ELF-1 (cell line): ENCODE data around the gene MICALL2.
A peak's percentile ranks its signal among the peaks of the same experiment; 100 is the strongest.

ENCODE experiments used
- DNase-seq: peaks from one replicate; pipeline ENCODE4 v3.0.0-alpha.2; 2016; ENCODE audit warnings: low read depth, low spot score

Gene MICALL2

GRCh38 chr7:1458683-1459511, at the start of gene MICALL2:
TSS of gene MICALL2 (minus strand) at chr7:1459470. CDS start at chr7:1459326, 144 bp downstream.
- peak; percentile 68 for DNase-seq

- no peak for DNase-seq
Observed at GRCh38 chr7:1508277-1508758, 49.0 kb upstream of the MICALL2 start.

- peak; percentile 41 for DNase-seq
Observed at GRCh38 chr7:1505731-1506550, 46.7 kb upstream of the MICALL2 start.

GRCh38 chr7:1503816-1504775, 44.8 kb upstream of the MICALL2 start, which contains the start of gene INTS1:
TSS of gene INTS1 (minus strand) at chr7:1504389. CDS start at chr7:1503960, 429 bp downstream.
- peak; percentile 93 for DNase-seq

- DNase-seq: no peak
Observed at GRCh38 chr7:1503390-1503789, 44.1 kb upstream of the MICALL2 start.

- no peak for DNase-seq
Observed at GRCh38 chr7:1502845-1503244, 43.6 kb upstream of the MICALL2 start.

- no peak for DNase-seq
Observed at GRCh38 chr7:1501487-1502270, 42.4 kb upstream of the MICALL2 start.

GRCh38 chr7:1500064-1500807, 41.0 kb upstream of the MICALL2 start:
- no peak for DNase-seq

- DNase-seq: no peak
Observed at GRCh38 chr7:1499367-1500029, 40.2 kb upstream of the MICALL2 start.

- no peak for DNase-seq
Observed at GRCh38 chr7:1498370-1499305, 39.4 kb upstream of the MICALL2 start.

GRCh38 chr7:1497293-1497927, 38.1 kb upstream of the MICALL2 start:
- no peak for DNase-seq

GRCh38 chr7:1496531-1497292, 37.4 kb upstream of the MICALL2 start:
- no peak for DNase-seq

- DNase-seq: no peak
Observed at GRCh38 chr7:1495564-1496242, 36.4 kb upstream of the MICALL2 start.

- no peak for DNase-seq
Observed at GRCh38 chr7:1494866-1495563, 35.7 kb upstream of the MICALL2 start.

- DNase-seq: no peak
Observed at GRCh38 chr7:1494447-1494846, 35.2 kb upstream of the MICALL2 start.

- DNase-seq: no peak
Observed at GRCh38 chr7:1493571-1493970, 34.3 kb upstream of the MICALL2 start.
